GM21423 (cell line): Measurements from ENCODE around the gene SCAMP5.

Experiments
- ATAC-seq: cut with Tn5 transposase; IDR thresholded peaks from one replicate; pipeline ENCODE4 v1.9.1; 2021; ENCODE audit warnings: mild to moderate bottlenecking, moderate library complexity; ENCODE audit not compliant: unreplicated experiment

SCAMP5 gene

DNA sequence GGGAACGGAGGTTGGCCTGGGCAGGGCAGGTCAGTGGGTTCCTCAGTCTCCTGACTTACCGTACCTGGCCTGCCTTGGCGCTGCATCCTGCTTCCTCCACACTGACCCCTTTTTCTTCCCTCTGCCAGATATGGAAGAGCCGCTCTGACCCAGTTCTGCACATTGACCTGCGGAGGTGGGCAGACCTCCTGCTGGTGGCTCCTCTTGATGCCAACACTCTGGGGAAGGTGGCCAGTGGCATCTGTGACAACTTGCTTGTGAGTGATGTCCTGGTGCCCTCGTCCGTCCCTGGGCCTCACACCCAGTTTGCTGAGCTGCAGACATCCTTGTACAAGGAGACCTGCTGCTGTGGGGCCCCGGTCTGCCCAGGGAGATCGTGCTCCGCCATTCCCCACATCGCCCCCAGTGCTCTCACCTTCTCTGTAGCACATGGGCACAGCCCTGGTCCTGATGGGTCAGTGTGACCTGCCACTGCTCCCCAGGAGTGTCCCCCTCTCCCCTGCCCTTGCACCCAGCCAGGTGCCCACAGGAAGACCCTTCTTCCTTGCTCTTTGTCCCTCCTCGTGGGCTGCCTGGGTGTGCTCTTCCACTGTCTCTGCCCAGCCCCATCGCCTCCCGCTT, 49.0 kb downstream of the SCAMP5 start:
- no peak for ATAC-seq

DNA sequence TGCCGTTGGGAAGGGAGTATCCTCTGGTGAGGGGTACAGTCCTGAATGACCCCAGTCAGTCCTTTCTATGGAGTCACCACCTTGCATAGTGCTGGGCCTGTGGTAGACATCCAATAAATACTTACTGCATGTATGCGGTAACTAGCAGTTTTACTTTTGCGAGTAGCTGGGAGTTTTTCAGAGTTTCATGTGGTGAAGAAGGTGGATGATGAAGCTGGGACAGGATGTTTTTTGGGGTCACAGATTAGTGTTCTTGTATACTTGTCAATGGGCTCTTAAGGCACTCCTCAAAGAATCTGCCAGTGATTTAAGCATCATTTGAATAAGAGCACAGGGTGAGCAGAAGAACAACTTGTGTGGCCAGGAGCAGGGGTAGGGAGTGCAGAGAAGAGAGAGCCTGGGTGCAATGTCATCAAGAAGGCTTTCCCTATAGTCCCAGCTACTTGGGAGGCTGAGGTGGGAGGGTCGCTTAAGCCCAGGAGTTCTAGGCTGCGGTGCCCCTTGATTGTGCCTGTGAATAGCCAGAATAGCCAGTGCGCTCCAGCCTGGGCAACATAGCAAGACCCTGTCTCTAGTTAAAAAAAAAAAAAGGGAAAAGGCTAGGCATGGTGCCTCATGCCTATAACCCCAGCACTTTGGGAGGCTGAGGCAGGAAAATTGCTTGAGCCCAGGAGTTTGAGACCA, 50.1 kb downstream of the SCAMP5 start:
- ATAC-seq: no peak

DNA sequence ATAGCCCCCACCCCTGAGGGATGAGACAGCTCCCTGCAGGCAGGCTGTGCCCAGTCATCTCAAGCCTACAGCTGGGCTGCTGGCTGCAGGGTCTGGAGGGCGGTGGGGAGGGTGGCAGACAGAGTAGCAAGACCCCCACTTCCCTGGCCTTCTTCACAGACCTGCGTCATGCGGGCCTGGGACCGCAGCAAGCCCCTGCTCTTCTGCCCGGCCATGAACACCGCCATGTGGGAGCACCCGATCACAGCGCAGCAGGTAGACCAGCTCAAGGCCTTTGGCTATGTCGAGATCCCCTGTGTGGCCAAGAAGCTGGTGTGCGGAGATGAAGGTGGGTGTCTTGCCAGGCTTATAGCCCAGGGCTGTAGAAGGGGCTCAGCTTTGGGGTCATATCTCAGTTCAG, 53.0 kb downstream of the SCAMP5 start:
- no peak for ATAC-seq

DNA sequence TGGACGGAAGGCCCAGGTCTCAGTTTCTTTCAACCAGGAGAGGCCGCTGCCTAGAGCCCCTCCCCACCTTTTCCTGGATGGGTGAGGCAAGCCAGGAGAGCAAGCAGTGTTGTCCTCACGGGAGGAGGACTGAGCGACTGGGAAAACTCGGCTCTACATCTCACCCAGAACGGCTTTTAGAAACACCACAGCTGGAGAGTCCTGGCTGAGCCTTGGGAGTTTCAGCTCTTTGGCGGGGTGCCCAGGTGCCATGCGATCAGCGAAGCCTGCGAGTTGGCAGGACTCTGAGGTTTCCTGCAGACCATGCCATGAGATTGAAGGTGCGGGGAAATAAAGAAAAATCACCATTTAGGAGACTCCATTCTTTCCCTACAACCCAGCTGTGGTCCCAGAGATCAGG, 54.0 kb downstream of the SCAMP5 start:
- no peak for ATAC-seq

DNA sequence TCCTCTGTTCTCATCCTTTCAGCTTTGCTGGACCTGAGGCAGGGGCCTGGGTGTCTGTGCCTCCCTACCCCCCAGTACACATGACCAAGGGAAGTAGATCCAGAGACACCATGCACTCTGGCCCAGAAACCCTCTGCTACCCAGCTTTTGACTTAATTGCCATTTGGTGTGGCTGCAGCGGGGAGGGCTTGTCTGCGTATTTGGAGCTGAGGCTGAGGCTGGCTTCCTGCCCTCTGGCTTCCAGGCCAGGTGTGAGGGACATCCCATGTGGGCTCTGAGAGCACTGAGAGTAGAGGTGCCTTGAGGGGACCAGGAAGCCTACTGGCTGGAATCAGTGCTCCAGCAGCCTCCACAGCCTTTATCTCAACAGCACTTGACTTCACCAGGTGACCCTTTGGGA, 54.9 kb downstream of the SCAMP5 start:
- no peak for ATAC-seq

DNA sequence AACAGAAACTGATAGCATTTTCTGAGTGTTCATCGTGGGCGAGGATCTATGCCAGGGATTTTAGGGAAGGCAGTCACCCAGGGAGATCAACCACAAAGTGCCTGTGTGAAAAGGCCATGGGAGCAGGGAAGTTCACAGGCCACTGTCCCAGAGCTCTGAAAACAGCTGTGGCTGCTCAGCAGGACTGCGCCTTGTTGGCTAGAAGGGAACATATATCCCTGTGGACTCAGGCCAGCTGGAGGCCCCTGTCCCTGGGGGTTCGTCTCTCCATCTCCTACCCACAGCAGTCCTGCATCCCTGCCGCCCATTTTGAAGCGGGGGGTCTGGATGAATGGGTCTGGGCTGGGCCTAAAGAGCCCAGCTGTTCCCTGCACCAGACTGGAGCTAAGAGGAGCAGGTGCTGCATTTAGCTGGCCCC, 55.8 kb downstream of the SCAMP5 start:
- ATAC-seq: no peak

DNA sequence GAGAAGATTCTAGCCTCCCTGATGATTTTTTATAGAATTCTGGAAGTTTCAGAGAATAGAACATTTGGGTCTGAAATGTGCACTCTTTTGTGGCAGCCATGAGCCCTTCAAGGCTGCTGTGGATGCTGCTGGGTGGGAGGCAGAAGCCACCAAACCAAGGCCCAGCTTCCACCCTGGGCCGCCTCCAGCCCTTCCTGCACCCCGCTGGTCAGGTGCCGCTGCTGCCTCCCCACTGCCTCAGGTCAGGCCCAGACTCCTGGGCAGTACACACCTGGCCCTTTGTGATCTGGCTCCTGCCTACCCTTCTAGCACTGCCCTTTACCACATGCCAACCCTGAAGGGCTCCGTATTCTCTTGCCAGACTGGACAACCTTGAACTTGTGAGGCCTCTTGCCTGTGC, 56.3 kb downstream of the SCAMP5 start:
- no peak for ATAC-seq

DNA sequence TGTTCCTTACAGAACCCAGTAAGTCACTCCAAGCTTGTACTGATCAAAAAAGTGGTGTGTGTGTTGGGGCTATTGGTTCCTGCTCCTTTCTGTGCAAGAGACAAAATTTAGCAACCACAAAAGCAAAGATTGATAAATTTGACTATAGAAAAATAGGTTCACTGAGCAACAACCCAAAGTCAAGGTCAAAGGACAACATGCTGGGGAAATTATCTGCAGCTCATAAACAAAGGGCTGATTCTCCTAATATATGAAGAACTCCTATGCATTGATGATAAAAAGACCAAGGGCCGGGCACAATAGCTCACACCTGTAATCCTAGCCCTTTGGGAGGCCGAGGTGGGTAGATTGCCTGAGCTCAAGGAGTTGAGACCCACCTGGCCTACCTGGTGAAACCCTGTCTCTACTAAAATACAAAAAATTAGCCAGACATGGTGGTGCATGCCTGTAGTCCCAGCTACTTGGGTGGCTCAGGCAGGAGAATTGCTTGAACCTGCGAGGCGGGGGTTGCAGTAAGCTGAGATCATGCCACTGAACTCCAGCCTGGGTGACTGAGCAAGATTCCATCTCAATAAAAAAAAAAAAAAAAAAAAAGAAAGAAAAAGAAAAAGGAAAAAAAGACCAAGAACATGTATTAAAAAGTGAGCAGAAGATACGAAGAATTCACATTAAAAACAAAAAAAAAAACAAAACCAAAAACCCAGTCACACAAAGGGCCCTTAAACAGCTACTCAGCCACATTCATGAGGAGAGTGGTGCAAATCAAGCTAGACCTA, 57.8 kb downstream of the SCAMP5 start:
- no peak for ATAC-seq

DNA sequence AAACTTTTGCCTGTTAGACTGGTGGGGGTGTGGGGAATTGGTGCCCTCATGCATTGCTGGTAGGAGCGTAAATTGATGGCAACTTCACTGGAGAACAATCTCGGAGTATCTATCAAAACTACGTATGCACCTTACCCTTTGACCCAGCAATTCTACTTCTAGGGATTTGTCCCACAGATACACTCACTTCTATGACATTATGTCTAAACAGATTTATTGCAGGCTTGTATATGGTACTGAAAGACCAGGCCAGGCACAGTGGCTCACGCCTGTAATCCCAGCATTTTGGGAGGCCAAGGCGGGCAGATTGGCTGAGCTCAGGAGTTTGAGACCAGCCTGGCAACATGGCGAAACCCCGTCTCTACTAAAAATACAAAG, 58.4 kb downstream of the SCAMP5 start:
- ATAC-seq: no peak

DNA sequence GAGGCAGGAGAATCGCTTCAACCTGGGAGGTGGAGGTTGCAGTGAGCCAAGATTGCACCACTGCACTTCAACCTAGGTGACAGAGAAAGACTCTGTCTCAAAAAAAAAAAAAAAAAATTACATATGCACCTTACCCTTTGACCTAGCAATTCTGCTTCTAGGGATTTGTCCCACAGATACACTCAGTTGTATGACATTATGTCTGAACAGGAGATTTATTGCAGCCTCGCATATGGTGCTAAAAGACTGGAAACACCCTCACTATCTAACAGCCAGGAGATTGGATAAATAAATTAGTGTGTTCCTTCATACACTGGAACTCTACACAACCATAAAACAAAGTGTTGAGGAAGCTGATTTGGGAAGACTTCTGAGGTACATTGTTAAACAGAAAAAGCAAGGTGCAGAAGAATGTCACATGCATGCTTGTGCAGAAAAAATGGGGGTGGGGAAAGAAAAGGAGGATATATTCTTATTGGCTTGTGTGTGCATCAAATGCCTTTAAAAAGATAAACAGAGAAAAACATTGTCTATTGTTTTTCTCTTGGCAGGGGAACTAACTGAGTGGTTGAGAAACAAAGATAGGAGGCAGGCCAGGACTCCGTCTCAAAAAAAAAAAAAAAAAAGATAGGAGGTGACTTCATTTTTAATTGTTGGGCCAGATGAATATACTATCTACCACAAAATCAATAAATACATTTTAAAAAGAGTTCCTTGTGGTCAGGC, 59.0 kb downstream of the SCAMP5 start:
- no peak for ATAC-seq

DNA sequence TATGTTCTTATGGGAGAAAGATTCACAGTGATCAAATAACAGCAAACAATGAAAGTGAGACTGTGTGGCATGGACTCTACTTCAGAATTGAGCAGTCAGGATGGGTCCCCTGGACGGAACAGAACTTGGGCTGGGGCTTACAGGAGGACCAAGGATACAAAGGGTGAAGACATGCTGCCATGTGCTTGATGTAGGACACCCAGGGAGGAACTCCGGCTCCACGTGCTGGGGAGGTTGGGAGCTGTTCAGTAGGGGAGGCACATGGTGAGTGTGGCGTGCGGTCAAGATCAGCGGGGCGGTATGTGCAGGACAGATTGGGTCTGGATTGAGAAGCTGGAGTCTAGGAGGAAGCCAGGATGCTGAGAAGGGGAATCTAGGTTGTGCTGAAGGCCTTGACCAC, 60.7 kb downstream of the SCAMP5 start:
- ATAC-seq: no peak

DNA sequence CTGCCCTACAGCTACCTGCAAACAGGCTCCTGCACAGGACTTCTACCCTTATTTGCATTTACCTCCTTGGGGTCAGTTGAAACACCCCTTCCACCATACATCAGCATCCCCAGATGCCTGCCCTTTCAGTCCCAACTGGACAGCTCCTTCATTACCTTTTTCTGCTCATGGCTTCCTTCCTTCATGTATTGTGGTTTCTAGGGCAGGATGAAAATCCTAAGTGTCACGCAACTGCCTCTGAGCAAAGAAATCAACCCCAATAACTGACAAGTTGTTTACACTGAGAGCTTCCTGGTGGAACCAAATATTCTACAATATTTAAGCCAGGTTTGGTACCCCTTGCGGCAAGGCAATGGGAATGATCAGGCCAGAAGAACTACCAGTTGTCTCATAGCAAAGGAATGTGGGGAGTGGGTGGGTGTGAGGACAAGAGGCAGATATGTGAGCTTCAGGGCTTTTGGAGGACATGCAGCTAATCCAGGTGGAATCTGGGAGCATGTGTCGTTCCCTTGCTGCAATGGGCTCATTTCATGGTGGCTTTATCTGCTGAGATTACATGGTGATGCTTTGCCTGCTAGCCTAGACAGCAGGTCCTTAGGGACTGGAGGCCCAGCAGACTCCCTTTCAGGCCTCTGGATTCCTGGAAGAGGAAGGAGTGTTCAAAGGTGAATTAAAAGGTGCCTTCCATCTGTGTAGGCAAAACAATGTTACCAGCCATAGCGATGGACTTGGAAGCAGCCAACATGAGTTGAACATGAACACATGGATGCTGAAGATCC, 63.0 kb downstream of the SCAMP5 start:
- no peak for ATAC-seq

DNA sequence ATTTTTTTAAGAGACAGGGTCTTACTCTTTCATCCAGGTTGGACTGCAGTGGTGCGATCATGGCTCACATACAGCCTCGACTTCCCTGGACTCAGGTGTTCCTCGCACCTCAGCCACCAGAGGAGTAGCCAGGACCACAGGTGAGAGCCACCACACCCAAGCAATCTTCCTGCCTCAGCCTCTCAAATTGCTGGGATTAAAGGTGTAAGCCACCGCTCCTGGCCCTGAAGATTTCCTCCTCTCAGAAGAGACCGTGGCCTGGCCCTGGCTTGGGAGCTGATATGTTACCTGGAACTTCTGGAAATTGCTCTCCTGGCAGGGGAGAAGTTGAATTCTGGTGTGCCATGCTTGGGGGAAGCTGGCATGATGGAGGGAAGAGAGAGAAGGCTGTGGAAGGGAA, 64.2 kb downstream of the SCAMP5 start:
- no peak for ATAC-seq

DNA sequence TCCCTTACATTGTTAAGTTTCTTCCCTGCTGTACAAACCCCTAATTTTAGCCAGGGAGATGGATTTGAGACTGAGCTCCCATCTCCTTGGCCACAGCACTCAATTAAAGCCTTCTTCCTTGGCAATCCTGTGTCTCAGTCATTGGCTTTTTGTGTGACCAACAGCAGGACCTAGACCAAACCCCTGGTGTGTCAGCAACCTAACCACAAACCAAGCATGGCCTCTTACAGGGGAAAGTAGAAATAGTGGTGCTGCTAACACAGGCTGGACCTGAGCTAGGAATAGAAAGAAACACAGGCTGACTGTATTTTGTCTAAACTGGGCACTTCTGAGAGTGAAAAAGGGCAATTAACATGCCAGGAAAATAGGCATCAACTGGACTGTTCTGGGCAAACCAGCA, 65.9 kb downstream of the SCAMP5 start:
- no peak for ATAC-seq

DNA sequence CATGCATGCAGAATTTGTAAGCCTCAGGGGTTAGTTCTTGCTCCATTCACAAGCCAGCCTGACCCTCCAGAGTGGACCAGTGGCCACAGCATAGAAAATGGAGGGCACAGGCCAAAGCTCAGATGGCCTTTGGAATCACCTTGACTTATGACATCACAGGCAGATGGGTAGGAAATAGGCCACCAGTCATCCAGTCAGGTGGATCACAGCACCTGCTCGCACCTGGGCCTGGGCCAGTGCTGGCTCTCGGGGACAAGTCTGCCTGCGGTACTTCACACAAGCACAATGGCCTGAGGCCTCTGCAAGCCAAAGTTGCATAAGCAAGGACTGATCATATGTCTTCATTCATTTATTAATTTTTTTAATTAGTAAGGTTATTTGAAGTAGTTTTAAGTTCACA, 67.3 kb downstream of the SCAMP5 start:
- no peak for ATAC-seq

DNA sequence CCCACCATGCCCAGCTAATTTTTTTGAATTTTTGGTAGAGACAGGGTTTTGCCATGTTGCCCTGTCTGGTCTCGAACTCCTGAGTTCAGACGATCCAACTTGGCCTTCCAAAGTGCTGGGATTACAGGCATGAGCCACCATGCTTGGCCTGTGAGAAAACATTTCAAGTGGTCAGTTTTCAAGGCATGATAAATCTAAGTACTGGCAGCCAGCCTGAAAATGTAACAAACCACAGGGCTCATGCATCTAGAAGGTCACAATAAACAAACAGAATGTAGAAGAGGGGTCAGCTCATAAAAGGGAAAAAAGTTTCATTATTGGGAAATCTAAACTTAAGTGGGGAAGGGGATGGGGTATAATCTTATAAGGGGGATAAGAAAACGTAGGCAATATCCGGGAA, 68.0 kb downstream of the SCAMP5 start:
- ATAC-seq: no peak

DNA sequence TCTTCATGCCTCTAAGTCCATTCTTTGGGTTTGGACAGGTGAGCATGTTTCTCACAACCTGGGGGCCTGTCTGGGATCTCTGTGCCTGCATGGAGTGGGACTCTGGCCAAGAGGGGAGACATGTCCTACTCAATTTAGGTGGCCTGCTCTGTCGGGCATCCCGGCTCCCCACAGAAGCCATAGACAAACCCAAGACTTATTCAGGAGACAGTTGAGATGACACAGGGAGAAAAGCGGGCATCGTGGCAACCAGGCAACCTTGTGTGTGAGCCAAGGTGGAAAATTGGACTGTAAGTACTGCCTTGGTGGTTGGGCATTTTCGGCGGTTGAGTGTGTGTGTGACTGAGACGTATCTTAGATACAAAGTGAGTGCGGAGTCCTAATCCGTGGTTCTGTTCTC, 68.5 kb downstream of the SCAMP5 start:
- no peak for ATAC-seq

DNA sequence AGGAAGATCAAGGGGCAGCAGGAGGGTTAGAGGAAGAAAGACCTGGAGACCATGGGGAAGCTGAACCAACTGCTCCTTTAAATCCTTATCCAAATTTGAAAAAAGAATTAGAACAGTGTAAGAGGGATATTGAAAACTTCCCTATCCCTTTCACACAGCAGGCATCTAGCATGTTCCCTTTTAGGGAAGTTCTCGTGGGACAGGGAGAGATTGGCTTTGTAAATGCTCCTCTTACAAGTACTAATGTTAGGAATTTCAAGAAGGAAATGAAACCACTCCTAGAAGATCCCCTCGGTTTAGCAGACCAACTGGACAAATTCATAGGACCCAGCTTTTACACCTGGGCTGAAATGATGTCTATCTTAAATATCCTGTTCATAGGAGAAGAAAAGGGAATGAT, 69.5 kb downstream of the SCAMP5 start:
- no peak for ATAC-seq

DNA sequence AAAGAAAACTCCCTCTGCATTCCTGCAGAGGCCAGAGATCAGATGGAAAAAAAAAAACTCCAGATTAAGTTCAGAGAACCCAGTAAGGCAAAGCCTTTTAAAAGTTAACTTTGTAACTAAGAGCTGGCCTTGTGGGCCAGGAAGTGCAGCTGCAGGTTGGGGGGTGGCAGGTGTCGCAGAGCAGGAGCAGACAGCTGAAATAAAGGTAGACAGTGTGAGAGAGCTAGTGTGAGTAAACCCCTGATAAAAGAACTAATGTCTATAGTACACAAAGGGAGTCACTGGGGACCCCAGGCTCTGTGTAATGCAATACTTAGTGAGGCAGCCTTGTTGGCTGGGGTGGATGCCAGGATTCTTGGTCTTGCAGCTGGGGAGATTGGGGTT, 70.1 kb downstream of the SCAMP5 start:
- no peak for ATAC-seq

DNA sequence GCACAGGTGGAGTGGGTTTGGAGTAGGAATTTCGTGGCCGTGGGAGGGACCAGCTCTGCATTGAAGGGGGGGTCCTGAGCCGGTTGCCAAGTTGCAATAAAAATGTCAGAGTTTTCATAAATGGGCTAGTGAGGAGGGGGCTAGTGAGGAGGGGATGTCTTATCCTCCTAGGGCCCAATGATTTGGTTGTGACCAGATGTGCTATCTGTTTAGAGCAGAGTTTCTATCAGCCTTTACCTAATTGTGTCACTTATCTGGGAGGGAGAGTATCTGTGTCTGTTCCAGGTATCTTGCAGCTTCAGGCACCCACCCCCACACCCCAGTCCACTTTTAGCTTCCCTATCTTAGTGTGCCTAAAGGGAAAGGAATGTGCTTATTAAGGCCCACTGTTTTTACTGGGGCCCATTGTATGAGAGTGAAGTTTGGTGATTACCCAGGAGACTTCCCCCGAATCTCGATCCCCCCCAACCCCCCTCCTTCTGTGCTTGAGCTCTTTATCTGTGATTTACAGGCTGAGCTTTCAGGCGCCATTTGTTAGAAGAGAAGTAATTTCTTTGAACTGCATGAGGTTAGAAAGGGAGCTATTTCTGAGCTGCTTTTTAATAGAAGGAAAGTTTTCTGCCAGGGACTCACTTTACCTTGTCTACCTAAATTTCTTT, 70.6 kb downstream of the SCAMP5 start:
- no peak for ATAC-seq
